Measurements from ENCODE around the gene NFKB2.

The NFKB2 gene

DNA sequence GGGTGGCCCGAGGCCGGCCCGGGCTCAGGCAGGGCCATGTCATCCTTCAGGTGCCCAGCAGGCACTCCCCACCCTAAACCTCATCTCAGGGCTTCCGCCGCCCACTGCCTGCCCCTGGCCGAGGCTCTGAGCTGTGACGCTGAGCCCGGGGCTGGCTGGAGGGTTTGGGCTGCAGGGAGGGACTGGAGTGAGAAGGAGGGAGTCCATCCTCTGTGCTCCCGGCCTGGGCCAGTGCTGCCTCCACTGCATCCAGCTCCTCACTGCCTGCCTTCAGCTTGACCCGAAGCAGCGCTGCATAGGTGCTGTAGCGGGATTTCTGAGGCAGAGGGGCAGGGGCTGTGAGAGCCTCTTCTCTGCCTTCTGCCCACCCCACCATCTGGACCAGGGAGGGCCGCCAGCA, 7.6 kb downstream of the NFKB2 start:
- no peaks in the 10 kb centered on the region for H3K9me3 ChIP-seq
- H3K4me1 ChIP-seq (ENCODE audit: control insufficient read depth in 1 of 2, insufficient read depth in 1 of 2, low read depth in 1 of 2, low read length in 1 of 2): peaks cover 17 to 20% of the 10 kb centered on the region in 2 experiments
- TF ChIP-seq, protein P1, sequence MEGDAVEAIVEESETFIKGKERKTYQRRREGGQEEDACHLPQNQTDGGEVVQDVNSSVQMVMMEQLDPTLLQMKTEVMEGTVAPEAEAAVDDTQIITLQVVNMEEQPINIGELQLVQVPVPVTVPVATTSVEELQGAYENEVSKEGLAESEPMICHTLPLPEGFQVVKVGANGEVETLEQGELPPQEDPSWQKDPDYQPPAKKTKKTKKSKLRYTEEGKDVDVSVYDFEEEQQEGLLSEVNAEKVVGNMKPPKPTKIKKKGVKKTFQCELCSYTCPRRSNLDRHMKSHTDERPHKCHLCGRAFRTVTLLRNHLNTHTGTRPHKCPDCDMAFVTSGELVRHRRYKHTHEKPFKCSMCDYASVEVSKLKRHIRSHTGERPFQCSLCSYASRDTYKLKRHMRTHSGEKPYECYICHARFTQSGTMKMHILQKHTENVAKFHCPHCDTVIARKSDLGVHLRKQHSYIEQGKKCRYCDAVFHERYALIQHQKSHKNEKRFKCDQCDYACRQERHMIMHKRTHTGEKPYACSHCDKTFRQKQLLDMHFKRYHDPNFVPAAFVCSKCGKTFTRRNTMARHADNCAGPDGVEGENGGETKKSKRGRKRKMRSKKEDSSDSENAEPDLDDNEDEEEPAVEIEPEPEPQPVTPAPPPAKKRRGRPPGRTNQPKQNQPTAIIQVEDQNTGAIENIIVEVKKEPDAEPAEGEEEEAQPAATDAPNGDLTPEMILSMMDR (IDR thresholded peaks at IDR 0.05): no peak
- no peak overlapping the region for H3K4me3 ChIP-seq (ENCODE audit: low read depth in 1 of 2, low read length in 1 of 2)
- H3K27me3 ChIP-seq: peaks cover 28% of the 10 kb centered on the region
- no peak overlapping the region for H3K27ac ChIP-seq
- peaks cover 53% of the 10 kb centered on the region for H3K36me3 ChIP-seq

DNA sequence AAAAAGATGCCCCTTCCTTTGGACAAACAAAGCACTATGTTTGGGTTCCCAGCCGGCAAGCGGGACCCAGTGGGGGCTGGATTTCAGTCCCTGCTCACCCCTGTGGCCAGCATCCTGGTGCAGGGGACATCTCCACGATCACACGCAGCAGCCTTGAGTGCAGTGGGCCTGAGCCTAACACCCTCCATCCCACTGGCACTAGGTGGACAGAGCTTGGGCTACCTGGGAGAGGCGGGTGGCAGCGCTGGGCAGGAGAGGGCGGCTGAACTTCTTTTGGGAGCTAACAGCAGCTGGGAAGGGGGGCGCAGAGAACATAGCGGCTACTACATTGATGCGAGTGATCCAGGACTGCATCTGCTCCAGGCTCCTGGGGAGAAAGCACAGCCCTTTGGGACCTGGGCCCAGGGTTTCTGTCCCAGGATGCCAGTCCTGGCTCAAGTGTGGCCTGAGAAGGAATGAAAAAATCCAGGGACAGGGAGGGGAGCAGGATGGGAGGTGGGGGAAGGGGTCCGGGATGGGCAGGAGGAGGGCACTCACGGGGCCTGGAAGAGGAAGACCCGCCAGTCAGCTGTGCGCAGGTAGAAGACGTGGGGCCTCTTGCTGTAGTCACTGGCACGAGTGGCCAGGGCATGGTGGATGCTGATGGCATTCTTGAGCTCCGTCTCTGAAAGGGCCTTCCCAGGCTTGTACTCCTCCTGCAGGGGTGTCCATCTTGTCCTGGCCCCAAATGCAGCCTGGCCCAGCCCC, 9.0 kb downstream of the NFKB2 start:
- H3K27ac ChIP-seq: no peak overlapping the region

DNA sequence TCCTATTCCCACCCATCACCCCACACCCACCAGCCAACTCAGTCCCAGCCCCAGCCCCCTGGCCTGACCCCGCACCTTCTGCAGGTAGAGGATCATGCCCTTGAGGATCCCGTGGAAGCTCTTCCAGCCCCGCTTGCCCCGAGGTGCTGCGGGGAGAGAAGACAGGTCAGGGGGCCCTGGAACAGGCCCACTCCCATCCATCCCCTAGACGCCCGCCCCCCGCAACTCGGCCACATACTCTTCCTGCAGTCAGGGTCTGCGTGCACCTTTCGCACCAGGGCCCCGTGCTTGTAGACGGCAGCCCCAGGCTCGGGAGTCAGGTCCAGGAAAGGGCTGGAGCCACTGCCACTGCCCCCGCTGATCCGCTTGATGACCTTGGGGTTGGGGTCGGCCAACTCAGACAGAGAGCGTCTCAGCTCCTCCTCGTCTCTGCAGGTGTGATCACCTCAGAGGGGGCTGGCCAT, 9.6 kb downstream of the NFKB2 start:
- TF ChIP-seq, protein P1 (IDR thresholded peaks at IDR 0.05): no peak
- H3K27ac ChIP-seq: no peak overlapping the region
- no peaks in the 10 kb centered on the region for H3K9me3 ChIP-seq
- H3K27me3 ChIP-seq: peaks cover 49% of the 10 kb centered on the region
- peaks cover 0 to 5% of the 10 kb centered on the region in 2 experiments for H3K4me1 ChIP-seq (ENCODE audit: control insufficient read depth in 1 of 2, insufficient read depth in 1 of 2, low read depth in 1 of 2, low read length in 1 of 2)
- H3K4me3 ChIP-seq (ENCODE audit: low read depth in 1 of 2, low read length in 1 of 2): no peak overlapping the region
- peaks cover 35% of the 10 kb centered on the region for H3K36me3 ChIP-seq

More for the DNA sequence above, 9.0 kb downstream of the NFKB2 start:
- Histone ChIP-seq H3K4me1 (ENCODE audit: control insufficient read depth in 1 of 2, insufficient read depth in 1 of 2, low read depth in 1 of 2, low read length in 1 of 2) (peaks cover 4 to 11% of the 10 kb centered on the region in 2 experiments), H3K27me3 (peaks cover 43% of the 10 kb centered on the region), H3K36me3 (peaks cover 41% of the 10 kb centered on the region), H3K4me3 (ENCODE audit: low read depth in 1 of 2, low read length in 1 of 2) (no peak overlapping the region), H3K9me3 (no peaks in the 10 kb centered on the region)
- TF ChIP-seq, protein P1 (IDR thresholded peaks at IDR 0.05): no peak

DNA sequence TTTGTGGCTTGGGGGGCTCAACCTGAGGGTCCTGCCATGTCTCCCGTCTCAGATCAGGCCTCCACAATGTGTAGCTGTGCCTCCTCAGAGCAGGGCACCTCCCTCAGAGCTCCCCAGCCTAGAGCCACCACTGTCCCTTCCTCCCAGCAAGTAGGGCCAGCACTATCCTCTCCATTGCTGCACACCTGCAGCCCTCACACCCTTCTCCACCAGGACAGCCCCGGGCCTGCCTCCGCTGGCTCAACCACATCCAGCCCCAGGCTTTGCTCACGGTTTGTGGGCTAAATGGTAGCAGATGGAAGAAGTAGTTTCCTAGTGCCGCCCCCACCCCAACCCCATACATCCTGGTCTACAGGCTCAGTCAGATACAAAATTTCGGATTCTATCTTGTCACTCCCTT, 10.1 kb downstream of the NFKB2 start:
- Histone ChIP-seq H3K36me3 (peaks cover 30% of the 10 kb centered on the region), H3K27me3 (peaks cover 54% of the 10 kb centered on the region), H3K9me3 (no peaks in the 10 kb centered on the region), H3K4me3 (ENCODE audit: low read depth in 1 of 2, low read length in 1 of 2) (no peak overlapping the region), H3K4me1 (ENCODE audit: control insufficient read depth in 1 of 2, insufficient read depth in 1 of 2, low read depth in 1 of 2, low read length in 1 of 2) (peaks cover 0 to 10% of the 10 kb centered on the region in 2 experiments), H3K27ac (no peak overlapping the region)
- TF ChIP-seq, protein P1 (IDR thresholded peaks at IDR 0.05): no peak

DNA sequence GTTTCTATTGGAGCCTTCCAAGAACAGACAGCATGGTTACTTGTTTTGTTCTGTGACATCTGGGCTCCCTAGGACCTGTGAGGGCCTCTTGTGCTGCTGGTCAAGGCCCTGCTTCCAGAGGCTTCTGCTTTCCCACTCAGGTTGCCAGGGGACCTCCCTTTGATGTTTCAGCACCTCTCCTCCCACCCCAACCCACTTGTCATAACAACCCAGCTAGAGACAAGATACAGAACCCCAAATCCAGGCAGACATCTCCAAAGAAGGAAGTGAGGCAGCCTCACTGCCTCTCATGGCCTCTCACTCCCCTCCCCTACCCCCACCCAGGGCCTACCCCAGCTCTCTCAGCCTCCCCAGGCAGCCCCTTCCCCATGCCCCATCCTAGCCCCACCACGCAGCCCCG, 11.3 kb downstream of the NFKB2 start:
- Histone ChIP-seq H3K4me3 (ENCODE audit: low read depth in 1 of 2, low read length in 1 of 2) (no peak overlapping the region), H3K27ac (no peak overlapping the region), H3K36me3 (peaks cover 18% of the 10 kb centered on the region), H3K4me1 (ENCODE audit: control insufficient read depth in 1 of 2, insufficient read depth in 1 of 2, low read depth in 1 of 2, low read length in 1 of 2) (peaks cover 0 to 12% of the 10 kb centered on the region in 2 experiments), H3K9me3 (no peaks in the 10 kb centered on the region), H3K27me3 (peaks cover 65% of the 10 kb centered on the region)
- TF ChIP-seq, protein P1 (IDR thresholded peaks at IDR 0.05): no peak

Data from neutrophil (primary cell).